GM19043 (cell line): Measurements from ENCODE around the gene PRKAA2.
"Not testable (repeated sequence)": the region's sequence is repeated elsewhere in the genome, so short reads cannot be mapped to it uniquely, and the experiment has no call there.

Experiments used
- ATAC-seq: cut with Tn5 transposase; IDR thresholded peaks from one replicate; pipeline ENCODE4 v1.9.1; 2021; ENCODE audit warnings: low read depth; ENCODE audit not compliant: unreplicated experiment

PRKAA2 gene

DNA sequence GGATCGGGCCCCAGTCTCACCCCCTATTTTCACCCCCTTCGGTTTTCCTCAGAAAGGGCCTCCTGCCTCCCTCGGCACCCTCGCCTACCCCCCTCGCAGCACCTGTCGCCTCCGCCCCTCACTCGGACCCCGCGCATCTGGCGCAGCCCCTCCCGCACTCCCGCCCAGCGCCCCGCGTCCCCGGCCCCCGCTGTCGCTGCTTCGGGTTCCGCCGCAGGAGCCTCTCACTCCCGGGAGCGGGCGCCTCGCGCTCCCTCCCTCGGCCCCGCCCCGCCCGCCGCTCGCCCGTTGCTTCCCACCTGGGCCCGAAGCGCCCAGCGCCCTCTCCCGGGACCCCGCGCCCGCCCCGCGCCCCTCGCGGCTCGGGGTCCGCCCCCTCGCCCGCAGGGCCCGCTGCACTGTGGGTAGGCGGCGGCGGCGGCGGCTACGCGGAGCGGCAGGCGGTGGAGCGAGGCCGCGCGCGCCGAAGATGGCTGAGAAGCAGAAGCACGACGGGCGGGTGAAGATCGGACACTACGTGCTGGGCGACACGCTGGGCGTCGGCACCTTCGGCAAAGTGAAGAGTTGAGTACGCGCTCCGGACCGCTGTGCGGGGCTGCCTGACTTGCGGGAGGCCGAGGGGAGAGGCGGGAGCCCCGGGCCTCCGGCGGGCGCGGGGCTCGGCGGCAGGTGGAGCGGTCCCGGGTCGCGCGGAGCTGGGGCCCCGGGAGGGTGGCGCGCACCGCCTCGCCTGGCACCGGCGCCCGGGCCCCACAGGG is at the start of gene PRKAA2:
Gene PRKAA2, plus strand, starts transcription at position 396 of the 758 bp plus-strand sequence. Its CDS starts 74 bp downstream, at position 470.
- peak; percentile 65 for ATAC-seq

DNA sequence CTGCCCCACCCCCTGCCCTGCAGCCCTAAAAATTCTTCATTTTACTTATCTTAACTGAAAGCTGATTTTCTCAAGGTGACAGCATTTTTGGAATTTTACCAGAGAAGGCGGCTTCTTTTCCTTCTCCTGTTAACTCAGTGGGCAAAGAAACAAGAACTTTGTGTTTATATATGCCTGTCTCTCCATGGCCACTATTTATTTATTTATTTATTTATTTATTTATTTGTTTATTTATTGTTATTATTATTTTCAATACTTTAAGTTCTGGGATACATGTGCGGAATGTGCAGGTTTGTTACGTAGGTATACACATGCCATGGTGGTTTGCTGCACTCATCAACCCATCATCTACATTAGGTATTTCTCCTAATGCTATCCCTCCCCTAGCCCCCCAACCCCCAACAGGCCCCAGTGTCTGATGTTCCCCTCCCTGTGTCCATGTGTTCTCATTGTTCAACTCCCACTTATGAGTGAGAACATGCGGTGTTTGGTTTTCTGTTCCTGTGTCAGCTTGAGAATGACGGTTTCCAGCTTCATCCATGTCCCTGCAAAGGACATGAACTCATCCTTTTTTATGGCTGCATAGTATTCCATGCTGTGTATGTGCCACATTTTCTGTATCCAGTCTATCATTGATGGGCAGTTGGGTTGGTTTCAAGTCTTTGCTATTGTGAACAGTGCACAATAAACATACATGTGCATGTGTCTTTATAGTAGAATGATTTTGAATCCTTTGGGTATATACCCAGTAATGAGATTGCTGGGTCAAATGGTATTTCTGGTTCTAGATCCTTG is 49.5 kb upstream of the PRKAA2 start:
- ATAC-seq: not testable (repeated sequence)

DNA sequence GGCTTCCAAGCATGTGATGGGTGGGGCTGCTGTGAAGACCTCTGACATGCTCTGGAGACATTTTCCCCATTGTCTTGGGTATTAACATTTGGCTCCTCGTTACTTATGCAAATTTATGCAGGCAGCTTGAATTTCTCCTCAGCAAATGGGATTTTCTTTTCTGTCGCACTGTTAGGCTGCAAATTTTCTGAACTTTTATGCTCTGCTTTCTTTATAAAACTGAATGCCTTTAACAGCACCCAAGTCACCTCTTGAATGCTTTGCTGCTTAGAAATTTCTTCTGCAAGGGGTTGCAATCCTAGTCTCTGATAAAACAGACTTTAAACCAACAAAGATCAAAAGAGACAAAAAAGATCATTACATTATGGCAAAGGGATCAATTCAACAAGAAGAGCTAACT is 35.0 kb upstream of the PRKAA2 start:
- ATAC-seq: not testable (repeated sequence)

DNA sequence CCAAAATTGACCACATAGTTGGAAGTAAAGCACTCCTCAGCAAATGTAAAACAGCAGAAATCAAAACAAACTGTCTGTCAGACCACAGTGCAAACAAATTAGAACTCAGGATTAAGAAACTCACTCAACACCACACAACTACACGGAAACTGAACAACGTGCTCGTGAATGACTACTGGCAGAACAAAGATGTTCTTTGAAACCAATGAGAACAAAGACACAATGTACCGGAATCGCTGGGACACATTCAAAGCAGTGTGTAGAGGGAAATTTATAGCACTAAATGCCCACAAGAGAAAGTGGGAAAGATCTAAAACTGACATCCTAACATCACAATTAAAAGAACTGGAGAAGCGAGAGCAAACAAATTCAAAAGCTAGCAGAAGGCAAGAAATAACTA is 34.3 kb upstream of the PRKAA2 start:
- not testable (repeated sequence) for ATAC-seq

DNA sequence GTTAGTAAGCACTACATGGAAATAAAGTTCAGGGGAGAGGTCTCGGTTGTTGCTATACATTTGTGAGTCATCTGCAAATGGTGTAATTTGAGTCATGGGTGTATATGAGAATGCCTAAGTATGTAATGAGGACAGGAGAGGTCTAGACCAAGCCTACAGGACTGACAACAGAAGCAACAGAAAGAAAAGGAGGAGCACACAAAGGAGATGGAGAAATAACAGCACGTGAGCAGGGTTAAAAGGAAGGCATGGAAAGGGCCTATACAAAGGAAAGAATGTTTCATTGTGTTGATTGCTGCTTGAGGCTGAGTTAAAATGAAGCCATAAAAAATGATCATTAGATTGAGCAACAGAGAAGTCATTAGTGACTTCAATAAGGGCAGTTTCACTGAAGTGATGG is 28.0 kb upstream of the PRKAA2 start:
- ATAC-seq: no peak

DNA sequence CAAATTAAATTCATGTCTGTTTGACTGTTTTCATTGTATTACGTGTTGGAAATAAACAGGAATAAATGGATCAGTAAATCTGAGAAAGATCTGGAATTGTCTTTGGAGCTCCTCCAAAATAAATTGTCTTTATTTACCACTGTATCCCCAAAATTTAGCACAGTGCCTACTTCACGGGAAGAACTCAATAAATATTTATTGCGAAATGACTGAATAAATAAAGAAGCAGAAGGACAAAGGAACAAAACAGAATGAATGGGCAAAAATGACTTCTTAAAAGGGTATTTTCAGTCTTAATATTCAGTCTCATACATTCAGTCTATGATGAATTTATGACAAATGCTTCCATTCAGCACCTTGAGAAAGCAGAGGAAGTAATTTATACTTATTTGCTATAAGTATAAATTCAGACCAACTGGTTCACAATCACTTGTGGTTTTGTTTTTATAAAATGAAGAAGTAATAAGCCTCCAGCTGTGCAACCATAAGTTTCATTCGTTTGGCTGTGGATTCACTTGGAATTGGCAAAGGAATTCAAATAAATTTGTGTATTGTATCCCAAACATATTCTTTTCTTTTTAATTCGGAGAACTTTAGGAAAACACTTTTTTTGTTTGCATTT is 19.2 kb upstream of the PRKAA2 start:
- ATAC-seq: no peak

DNA sequence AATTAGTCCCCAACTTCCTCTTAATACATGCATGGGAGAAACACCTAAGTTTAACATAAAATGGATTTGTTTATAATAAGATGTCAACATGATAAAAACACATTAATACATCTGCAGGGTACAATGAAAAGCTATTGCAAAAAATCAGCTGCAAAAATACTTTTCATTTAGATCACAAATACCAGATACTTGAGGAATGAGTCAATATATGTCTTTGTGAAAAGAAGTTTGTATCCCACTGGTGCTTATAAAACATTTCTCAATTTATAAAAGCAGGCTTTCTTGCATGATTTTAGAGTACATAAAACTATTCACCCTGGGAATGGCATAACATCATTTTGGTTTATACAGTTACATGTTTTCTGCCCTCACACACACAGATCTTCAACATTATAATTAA is 18.6 kb upstream of the PRKAA2 start:
- no peak for ATAC-seq

DNA sequence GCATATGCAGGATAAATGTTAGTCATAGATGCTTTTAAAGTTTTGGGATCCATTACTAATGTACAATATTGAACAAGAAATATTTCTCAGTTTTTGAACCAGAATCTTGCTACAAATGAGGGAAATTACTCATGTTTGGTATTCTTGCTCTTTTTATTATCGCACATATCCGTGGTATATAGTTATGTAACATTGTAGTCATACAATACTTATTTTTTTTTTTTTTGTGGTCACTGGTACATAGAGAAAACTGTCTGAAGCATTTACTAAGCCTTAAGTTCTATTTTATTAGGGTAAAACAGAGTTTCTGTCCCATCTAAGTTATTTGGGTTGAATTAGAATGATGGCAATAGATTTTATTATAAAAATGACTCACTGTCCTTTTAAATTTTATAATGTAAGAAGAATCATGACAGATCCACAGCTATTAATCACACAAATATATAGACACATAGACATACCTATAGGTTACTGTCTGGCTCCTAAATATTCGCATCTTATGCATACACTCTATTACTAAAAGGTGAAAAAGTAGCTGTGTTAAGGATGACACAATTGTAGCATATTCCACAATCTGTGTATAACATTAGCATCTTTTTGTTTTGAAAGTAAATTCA is 18.0 kb upstream of the PRKAA2 start:
- ATAC-seq: no peak

DNA sequence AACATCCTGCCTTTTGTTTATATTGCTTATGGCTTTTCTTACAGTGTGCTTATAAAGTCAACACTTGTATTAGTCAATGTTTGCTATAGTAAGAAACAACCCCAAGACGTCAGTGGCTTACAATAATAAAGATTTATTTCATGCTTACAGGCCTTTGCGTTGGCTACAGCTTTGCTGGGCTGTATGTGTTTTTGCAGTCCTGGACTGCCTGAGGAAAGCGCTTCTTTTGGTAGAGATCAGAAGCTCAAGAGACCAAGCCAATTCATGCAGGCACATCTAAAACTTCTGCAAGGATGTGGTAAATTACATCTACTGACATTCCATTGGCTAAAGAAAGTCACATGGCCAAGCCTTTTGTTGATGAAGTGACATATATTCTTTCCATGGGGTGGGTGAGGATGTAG is 17.5 kb upstream of the PRKAA2 start:
- no peak for ATAC-seq

DNA sequence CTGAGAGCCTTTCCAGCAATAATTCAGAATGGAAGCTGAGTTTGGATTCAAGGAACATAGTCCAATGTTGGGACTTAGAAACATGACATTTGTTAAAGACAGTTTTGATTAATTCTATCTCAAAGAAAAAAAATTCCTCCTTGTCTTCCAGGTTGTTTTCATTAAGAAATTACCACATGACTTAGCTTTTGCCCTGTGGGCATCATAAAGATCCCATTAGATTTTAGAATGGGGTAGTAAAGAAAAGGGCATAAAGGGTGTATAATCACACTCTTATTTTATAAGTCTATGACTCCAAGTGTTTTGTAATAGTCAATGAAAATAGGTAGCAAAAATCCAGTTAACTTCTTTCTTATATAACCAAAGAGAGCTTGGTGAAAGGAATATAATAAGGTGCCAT is 14.3 kb upstream of the PRKAA2 start:
- ATAC-seq: no peak

DNA sequence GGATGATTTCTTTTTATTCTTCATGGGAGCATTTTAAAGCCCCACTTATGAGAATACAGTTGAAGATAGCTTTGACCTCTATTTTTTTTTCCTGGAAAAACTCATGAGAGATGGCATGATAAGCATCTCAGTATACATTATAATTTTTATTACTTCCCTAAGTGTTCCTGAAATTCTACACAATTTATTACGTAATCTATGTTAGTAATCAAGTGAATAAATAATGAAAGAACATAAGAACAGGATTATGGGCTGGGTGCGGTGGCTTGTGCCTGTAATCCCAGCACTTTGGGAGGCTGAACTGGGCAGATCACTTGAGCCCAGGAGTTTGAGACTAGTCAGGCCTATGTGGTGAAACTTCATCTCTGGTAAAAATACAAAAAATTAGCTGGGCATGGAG is 13.2 kb upstream of the PRKAA2 start:
- no peak for ATAC-seq

DNA sequence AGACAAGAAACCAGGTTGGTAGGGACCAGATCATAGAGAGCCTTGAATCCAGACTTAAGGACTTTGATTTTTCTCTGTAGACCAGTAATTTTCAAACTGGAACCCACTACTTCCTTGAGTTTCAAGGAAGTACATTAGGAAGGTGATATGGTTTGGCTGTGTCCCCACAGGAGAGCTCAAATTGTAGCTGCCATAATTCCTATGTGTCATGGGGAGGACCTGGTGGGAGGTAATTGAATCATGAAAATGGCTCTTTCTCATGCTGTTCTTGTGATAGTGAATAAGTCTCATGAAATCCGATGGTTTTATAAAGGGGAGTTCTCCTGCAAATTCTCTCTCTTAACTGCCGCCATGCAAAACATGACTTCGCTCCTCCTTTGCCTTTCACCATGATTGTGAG is 10.1 kb upstream of the PRKAA2 start:
- ATAC-seq: no peak

DNA sequence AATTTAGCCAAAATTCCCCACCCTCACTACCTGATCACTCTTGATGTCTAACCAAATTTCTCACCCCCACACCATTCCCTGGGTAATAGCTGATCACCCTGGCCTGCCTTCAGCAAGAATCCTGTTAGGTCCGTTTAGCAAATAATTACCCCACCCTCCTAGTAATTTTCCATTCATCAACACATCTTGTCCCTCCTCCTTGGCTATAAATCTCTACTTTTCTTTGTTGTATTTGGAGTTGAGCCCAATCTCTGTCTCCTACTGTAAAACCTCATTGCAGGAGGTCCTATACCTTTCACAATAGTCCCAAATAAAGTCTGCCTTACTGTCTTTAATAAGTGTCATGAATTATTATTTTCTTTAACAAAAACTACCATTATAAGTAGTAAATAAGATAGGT is 6.9 kb upstream of the PRKAA2 start:
- no peak for ATAC-seq

DNA sequence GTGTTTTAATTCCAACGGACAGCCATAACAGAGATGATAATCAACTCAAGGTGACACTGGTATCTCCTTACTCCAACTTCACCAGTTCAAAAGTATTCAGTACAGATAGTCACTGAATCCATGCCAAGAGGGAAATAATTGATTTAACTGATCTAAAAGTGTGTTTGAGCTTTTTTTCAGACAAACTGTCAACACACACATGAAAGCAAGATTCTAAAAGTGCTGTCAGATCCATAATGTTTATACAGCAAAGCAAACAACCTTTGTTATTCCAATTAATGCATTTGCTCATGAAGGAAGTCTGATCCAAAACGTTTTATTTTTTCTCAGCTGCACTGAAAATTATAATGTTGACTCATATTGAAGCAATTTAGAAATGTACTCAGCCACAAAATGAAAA is 5.9 kb upstream of the PRKAA2 start:
- ATAC-seq: no peak

DNA sequence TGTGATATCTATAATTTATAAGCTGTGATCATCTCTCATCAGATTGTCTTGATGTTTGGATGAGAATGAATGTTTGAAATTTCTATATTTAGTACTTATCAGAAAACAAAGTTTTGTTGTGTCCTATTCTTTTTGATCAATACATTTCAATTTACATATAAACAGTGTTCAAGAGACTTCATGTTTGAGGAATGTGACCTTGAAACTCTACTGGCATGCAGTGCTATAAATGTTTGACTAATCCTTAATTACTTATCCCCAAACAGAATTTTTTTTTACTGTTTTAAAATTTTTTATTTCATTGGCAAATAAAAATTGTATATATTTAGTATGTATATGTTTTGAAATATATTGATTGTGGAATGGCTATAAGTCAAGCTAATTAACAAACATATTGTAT is 1.5 kb upstream of the PRKAA2 start:
- no peak for ATAC-seq

DNA sequence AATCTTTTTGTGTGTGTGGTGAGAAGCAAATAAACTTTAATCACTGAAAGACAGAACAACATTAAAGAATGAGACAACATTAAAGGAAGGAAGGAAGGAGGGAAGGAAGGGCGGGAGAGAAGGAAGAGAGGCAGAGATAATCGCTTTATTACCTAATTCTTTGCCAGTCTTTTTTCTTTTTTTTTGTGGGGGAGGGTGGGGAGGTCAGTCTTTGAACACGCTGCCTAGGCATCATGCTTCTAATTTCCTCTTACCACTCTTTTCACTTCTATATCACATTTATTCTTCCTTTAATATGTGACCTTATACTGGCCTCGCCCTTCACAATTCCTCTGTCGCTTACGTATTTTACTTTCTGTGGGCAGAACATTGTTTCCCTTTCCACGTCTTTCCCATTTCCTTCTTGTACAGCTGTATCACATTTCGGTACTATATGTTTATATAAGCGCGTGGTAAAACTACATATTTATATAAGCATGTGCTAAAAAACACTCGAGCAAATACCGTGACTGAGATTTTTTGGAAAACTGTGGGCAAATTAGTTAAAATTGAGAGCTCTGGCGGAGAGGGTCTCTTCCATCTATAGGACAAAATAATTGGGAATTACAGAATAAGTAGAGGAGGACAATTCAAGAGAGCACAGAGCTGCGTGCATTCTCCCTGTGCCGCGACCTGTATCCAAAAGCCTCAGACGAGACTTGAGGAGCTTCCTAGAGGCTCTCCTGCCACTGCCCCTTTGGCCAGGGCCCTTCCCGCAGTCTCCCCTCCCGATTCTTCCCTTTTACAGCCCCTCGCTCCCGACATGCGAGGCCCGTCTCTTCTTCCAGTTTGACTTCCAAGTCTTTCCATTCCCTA is 823 bp upstream of the PRKAA2 start:
- ATAC-seq: no peak

DNA sequence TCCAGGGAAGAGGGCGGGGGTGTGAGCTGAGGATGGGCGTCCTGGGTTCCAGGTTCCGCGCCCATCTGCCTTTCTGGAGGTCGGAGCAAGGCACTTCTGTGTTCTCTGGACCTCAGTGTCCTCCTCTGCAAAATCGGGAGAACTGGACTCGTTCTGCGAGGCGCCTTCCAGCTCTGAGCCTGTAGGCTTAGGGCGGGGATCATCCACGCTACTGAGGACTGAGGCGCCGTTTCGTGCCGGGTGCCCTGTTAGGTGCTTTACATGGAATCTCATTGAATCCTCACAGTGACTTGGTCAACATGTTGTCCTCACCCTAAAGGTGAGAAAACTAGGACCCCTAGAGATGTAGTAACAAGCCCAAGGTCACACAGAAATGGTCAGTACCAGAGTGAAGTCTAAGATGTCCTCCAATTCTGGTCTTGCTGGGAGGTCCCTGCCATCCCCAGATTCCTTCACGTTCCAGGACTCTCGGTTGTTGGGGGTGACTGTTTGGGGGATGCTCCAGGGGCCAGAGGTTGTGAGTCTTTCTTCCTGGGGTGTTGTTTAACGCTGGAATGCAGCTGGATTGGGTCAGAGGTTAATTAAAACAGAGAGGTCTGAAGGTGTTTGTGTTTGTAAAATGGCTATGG is 677 bp downstream of the PRKAA2 start:
- ATAC-seq: peak; percentile 8

DNA sequence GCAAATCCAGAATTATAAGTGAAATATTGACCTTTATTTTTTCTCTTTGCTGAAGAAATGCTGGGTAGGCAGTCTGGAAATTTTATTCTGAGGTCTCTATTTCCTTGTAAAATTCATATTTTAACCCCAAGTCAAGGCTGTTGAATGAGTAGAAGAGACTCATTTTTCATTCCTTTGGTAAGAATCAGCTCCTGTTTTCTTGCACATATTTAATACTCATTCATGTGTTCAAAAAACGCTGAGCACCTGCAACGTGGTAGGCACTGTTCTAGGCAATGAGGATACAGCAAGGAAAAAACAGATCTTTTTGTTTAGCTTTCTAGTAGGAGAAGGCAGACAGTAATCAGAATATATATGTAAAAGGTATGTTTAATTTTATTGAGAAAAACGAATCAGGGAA is 1.5 kb downstream of the PRKAA2 start:
- ATAC-seq: no peak

DNA sequence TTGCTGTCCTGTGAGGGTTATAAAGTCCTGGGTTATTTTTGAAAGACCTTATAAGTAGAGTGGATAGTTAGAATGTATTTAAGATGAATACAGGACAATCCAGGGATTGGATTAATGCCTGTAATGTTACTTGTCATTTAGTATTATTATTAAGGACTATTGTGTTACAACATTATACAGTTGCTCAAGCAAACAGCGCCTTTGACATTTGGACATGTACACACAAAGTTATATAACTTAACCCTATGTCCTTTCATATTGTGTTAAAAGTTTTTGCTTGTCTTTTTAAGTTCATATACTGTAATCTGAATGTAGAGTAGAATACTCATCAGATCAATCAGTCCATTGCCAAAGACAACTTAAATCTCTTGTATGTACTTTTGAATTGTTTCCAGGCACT is 2.0 kb downstream of the PRKAA2 start:
- no peak for ATAC-seq

DNA sequence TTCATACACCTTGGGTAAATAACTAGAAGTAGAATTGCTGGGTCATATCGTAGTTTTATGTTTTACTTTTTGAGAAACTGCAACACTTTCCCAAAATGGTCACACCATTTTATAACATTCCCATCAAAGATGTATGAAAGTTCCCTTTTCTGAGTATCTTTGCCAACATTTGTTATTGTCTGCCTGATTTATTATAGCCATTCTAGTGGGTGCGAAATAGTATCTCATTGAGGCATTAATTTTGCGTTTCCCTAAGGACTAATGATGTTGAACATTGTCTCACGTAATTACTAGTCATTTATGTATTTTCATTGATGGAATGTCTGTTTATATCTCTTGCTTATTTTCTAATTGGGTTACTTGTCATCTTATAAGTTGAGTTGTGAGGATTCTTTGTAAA is 3.4 kb downstream of the PRKAA2 start:
- no peak for ATAC-seq
